NCI-H146 treated with DMSO at 0.1 percent for 48 hours (cell line): ENCODE data around the gene PCNX1.
"Not testable (repeated sequence)": the region's sequence is repeated elsewhere in the genome, so short reads cannot be mapped to it uniquely, and the experiment has no call there.

Source experiments
- DNase-seq: peaks from one replicate; lab custom pipeline; 2025; ENCODE audit not compliant: unreplicated experiment; lab: John Stamatoyannopoulos, UW

The PCNX1 gene

GRCh38 chr14:71006200-71006563 lies 98.9 kb downstream of the PCNX1 start:
- no peak for DNase-seq

GRCh38 chr14:71011479-71011878 lies 104.2 kb downstream of the PCNX1 start:
- no peak for DNase-seq

GRCh38 chr14:71012888-71013287 lies 105.6 kb downstream of the PCNX1 start:
- no peak for DNase-seq

GRCh38 chr14:71013551-71014192 lies 106.4 kb downstream of the PCNX1 start:
- DNase-seq, result no peak

- DNase-seq, result not testable (repeated sequence)
Measured at GRCh38 chr14:71019917-71020316, 112.7 kb downstream of the PCNX1 start.

GRCh38 chr14:71021347-71022011 lies 114.2 kb downstream of the PCNX1 start:
- DNase-seq, result no peak

- no peak for DNase-seq
Measured at GRCh38 chr14:71022012-71022869, 115.0 kb downstream of the PCNX1 start.

DNA sequence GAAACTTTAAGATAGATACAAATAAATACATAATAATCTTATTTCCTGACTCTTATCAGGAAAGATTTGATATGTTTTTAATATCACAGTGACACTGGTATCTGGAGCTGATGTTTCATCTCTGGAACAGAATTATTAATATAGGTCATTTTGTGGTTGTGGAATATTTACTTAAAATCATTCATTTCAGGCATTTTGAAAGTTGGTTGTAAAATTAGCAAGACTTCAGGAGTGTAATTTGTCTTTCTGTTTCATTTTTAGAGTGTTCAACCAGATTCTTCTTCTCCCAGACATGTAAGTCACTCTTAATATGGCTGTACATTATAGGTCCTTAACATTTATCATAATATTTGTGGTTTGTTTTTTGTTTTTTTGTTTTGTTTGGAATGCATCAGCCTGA lies 115.7 kb downstream of the PCNX1 start:
- DNase-seq, result no peak

- DNase-seq, result no peak
Measured at GRCh38 chr14:71029236-71029781, 122.0 kb downstream of the PCNX1 start.

GRCh38 chr14:71031000-71031399 lies 123.7 kb downstream of the PCNX1 start:
- DNase-seq, result no peak

- DNase-seq, result no peak
Measured at GRCh38 chr14:71036433-71036832, 129.2 kb downstream of the PCNX1 start.

GRCh38 chr14:71048393-71048792 lies 141.1 kb downstream of the PCNX1 start:
- no peak for DNase-seq

DNA sequence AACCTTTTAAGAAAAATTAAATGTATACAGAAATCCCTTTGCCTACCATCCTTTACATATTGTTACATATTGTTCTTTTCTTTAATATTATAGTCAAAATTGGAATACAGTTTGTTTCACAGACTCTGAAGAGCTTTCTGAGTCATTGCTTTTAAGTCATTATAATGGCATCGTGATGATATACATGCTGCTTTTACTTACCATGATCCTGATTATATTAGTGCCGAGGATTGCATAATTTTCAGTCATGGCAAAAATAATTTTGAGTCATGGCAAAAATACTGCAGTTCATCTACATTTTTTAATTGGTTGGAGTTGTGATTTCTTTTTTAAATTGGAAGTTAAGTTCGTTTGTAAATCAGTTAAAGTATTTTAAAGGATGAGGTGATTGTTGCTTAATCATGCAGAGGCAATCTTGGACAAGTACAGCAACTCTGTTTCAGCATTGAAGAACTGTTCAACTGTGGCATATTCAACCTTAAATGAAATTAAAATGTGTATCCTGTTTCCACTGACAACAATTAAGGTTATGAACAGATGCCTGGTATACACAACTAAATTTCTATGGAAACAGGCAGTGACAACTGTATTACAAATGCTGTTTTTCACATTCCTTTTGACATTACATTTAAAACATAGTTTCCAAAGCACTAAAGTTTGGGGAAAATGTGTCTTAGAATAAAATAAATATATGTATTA lies 142.3 kb downstream of the PCNX1 start:
- no peak for DNase-seq

GRCh38 chr14:71050227-71050823 lies 143.1 kb downstream of the PCNX1 start:
- no peak for DNase-seq

DNA sequence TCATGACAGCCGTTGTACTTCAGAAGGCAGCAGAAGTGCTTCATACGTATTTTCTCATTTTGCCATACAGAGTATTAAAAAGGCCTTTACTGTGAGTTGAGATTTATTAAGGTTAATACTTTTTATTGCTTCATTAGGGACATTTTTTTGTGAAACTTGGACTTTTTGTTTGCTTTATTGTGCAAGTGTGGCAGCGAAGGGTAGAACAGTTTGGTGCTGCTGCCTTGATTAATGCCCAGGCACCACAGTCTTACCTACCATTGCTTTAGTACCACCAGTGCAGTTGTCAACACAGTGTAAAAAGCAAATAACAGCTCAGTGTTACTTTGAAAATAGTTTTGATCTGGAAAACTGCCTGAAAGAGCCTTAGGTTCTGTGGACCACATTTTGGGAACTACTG lies 147.4 kb downstream of the PCNX1 start:
- no peak for DNase-seq

DNA sequence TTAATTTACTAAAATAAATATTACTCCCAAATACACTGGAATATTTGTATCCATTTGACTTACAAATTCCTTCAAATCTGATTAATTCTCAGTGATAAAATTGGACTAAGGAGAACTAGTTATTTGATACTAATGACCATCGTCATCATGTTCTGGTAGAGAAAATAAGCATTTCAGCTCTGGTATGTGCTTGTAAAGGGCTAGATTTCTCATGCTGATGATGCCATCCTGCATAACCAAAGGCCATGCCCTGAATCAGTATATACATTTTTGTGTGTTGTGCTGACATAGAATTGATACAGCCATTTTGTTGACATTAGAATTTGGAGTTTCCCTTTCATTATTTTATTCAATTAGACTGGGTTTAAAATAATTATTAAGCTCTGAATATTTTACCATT lies 148.9 kb downstream of the PCNX1 start:
- no peak for DNase-seq

DNA sequence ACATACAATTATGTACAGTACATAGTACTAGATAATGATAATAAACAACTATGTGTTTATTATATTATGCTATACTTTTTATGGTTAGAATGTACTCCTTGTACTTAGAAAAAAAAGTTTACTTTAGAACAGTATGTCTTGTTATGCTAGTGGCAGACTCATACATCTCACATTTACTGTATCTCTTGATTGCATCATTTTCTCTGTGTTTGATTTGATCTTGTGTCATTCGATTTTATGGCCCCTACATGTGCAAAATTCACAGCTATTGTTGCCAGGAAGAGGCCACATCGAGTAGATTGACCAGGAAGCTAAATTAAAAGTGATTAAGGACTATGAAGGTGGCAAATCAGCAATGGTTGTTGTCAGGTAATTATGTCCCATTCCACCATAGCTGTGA lies 153.0 kb downstream of the PCNX1 start:
- DNase-seq, result no peak

GRCh38 chr14:71060825-71061455 lies 153.7 kb downstream of the PCNX1 start:
- no peak for DNase-seq

DNA sequence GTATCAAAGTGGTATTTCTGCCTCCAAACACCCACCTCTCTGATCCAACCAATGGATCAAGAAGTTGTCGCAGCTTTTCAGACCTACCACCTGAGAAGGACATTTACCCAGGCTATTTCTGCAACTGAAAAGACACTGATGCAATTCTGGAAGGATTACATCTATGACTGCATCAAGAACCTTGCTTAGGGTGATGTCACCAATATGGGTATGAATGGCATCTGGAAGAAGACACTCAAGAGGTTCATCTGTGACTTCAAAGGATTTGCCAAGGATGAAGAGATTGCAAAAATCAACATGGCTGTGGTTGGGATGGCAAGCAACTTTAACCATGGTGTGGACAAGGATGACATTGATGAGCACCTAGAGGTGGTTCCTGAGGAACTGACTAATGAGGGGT lies 154.2 kb downstream of the PCNX1 start:
- no peak for DNase-seq

DNA sequence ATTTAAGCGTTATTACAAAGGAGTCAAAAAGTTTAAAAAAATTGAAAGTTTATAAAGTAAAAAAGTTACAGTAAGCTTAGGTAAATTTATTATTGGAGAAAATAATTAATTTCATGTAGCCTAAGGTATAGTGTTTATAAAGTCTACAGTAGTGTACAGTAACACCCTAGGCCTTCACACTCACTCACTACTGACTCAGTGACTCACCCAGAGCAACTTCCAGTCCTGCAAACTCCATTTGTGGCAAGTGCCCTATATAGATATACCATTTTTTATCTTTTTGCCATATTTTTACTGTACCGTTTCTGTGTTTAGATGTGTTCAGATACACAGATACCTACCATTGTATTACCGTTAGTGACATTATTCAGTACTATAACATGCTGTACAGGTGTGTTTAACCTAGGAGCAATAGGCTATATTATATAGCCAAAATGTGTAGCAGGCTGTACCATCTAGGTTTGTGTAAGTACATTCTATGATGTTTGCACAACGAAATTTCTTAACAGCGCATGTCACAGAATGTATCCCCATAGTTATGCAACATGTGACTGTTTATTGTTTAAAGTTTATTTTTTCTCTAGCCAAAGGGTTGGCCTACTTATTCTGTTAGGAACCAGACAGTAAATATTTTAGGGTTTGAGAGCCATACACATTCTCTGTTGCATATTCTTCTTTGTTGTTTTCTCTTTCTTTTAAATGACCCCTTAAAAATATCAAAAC lies 155.5 kb downstream of the PCNX1 start:
- no peak for DNase-seq
